ENCODE data around the gene CELF6. TPM values are rescaled to one million over a fixed set of nuclear protein-coding genes. Genes with fewer than 3 reads are reported as not detected.

CELF6 gene
- total RNA-seq, 1 experiment from 2014 or later: not detected

DNA sequence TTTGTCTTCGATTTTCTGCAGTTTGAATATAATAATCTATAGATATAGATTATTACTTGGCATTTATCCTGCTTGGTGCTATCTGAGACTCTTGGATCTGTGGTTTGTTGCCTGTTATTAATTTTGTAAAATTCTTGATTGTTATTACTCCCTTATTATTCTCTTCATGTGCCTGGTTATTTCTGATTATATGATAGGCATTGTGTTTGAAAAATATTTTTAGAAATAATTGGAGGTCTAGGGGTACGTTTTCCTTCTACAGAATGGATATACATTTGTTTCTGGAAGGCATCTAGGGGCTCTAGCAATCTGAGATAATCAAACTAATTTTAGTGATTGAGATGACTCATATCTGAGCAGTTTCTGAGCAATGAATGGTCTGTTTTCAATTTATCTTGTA is 14.9 kb upstream of the CELF6 start:
- no peak overlapping the region for H3K27ac ChIP-seq
- POLR2A ChIA-PET (ENCODE audit: unreplicated experiment): no interaction called here
- TF ChIP-seq EZH2 (IDR thresholded peaks at IDR 0.05; ENCODE audit: low read depth): no peak
- TF ChIP-seq, protein P1, sequence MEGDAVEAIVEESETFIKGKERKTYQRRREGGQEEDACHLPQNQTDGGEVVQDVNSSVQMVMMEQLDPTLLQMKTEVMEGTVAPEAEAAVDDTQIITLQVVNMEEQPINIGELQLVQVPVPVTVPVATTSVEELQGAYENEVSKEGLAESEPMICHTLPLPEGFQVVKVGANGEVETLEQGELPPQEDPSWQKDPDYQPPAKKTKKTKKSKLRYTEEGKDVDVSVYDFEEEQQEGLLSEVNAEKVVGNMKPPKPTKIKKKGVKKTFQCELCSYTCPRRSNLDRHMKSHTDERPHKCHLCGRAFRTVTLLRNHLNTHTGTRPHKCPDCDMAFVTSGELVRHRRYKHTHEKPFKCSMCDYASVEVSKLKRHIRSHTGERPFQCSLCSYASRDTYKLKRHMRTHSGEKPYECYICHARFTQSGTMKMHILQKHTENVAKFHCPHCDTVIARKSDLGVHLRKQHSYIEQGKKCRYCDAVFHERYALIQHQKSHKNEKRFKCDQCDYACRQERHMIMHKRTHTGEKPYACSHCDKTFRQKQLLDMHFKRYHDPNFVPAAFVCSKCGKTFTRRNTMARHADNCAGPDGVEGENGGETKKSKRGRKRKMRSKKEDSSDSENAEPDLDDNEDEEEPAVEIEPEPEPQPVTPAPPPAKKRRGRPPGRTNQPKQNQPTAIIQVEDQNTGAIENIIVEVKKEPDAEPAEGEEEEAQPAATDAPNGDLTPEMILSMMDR (conservative IDR thresholded peaks at IDR 0.05): no peak
- H3K4me3 ChIP-seq: no peak overlapping the region
- no peaks in the 10 kb centered on the region for H4K20me1 ChIP-seq (ENCODE audit: insufficient read depth)
- no peak overlapping the region for H3K4me2 ChIP-seq
- H3K27me3 ChIP-seq (ENCODE audit: insufficient read depth, low read depth): no peaks in the 10 kb centered on the region
- no TSS peak for BruUV-seq (replicated peaks)
- H3K79me2 ChIP-seq (ENCODE audit: low read depth): no peaks in the 10 kb centered on the region
- H2AFZ ChIP-seq: no peak overlapping the region
- intact Hi-C loops (cut with micrococcal nuclease; ENCODE audit: unreplicated experiment): no loop called here
- DNase-seq: no peak
- no peaks in the 10 kb centered on the region for H3K9me2 ChIP-seq (ENCODE audit: insufficient read depth)
- CTCF ChIA-PET: no interaction called here
- H3F3A ChIP-seq (ENCODE audit: insufficient read depth, low read depth): peaks cover 7% of the 10 kb centered on the region; the same call in 1 of the 2 replicates
- no peaks in the 10 kb centered on the region for H3K36me3 ChIP-seq (ENCODE audit: low read depth)
- no peaks in the 10 kb centered on the region for H3K9me3 ChIP-seq (ENCODE audit: insufficient read depth, low read depth)
- no peaks in the 10 kb centered on the region for H3K4me1 ChIP-seq (replicated peaks; ENCODE audit: insufficient read depth)

DNA sequence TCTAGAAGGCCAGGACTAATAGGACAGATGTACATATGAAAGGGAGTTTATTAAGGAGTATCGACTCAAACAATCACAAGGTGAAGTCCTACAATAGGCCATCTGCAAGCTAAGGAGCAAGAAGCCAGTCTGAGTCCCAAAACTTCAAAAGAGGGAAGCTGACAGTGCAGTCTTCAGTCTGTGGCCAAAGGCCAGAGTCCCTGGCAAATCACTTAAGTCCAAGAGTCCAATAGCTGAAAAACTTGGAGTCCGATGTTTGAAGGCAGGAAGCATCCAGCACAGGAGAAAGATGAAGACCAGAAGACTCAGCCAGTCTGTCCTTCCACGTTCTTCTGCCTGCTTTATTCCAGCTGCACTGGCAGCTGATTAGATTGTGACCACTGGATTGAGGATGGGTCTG is 11.1 kb upstream of the CELF6 start:
- no peak for TF ChIP-seq EZH2 (IDR thresholded peaks at IDR 0.05; ENCODE audit: low read depth)
- TF ChIP-seq, protein P1 (conservative IDR thresholded peaks at IDR 0.05): no peak
- Histone ChIP-seq H2AFZ (no peak overlapping the region), H3K4me2 (no peak overlapping the region), H3K4me3 (no peak overlapping the region), H3K27ac (no peak overlapping the region), H3K27me3 (ENCODE audit: insufficient read depth, low read depth) (no peaks in the 10 kb centered on the region), H4K20me1 (ENCODE audit: insufficient read depth) (no peaks in the 10 kb centered on the region), H3K9me3 (ENCODE audit: insufficient read depth, low read depth) (no peaks in the 10 kb centered on the region), H3K79me2 (ENCODE audit: low read depth) (no peaks in the 10 kb centered on the region), H3K9me2 (ENCODE audit: insufficient read depth) (no peaks in the 10 kb centered on the region), H3K4me1 (replicated peaks; ENCODE audit: insufficient read depth) (no peaks in the 10 kb centered on the region), H3K36me3 (ENCODE audit: low read depth) (peaks cover 5% of the 10 kb centered on the region; the same call in 1 of the 2 replicates), H3F3A (ENCODE audit: insufficient read depth, low read depth) (no peaks in the 10 kb centered on the region)
- ChIA-PET CTCF (interaction anchor here (0.6 kb wide), 1 partner anchor 106 kb away, joined by 3 read pairs; no protein-coding TSS in a partner anchor), POLR2A (ENCODE audit: unreplicated experiment) (interaction anchor here (0.7 to 0.9 kb wide), 2 partner anchors 38 to 1821 kb away, joined by 3 to 7 read pairs; no protein-coding TSS in a partner anchor)
- no TSS peak for BruUV-seq (replicated peaks)
- DNase-seq: no peak
- intact Hi-C loops (cut with micrococcal nuclease; ENCODE audit: unreplicated experiment): no loop called here

GRCh38 chr15:72323752-72324151 is 3.8 kb upstream of the CELF6 start:
- Histone ChIP-seq H2AFZ (no peak overlapping the region), H3K9me2 (ENCODE audit: insufficient read depth) (no peaks in the 10 kb centered on the region), H4K20me1 (ENCODE audit: insufficient read depth) (no peaks in the 10 kb centered on the region), H3K27me3 (ENCODE audit: insufficient read depth, low read depth) (no peaks in the 10 kb centered on the region), H3K9me3 (ENCODE audit: insufficient read depth, low read depth) (0 out of 2 replicates have a peak, but pooled peaks cover 4% of the 10 kb centered on the region), H3K27ac (no peak overlapping the region), H3K4me2 (no peak overlapping the region), H3K36me3 (ENCODE audit: low read depth) (peaks cover 10% of the 10 kb centered on the region; the same call in 1 of the 2 replicates), H3K79me2 (ENCODE audit: low read depth) (no peaks in the 10 kb centered on the region), H3F3A (ENCODE audit: insufficient read depth, low read depth) (no peaks in the 10 kb centered on the region; the same call in 1 of the 2 replicates), H3K4me3 (no peak overlapping the region), H3K4me1 (replicated peaks; ENCODE audit: insufficient read depth) (no peaks in the 10 kb centered on the region)
- TF ChIP-seq, protein P1 (conservative IDR thresholded peaks at IDR 0.05): no peak
- TF ChIP-seq EZH2 (IDR thresholded peaks at IDR 0.05; ENCODE audit: low read depth): no peak
- BruUV-seq (replicated peaks): no TSS peak
- CTCF ChIA-PET: no interaction called here
- POLR2A ChIA-PET (ENCODE audit: unreplicated experiment): no interaction called here
- no peak for DNase-seq
- intact Hi-C loops (cut with micrococcal nuclease; ENCODE audit: unreplicated experiment): no loop called here

Data from PC-9 (cell line).